Occipital lobe (tissue), 2 donors: ENCODE data around the gene STARD13. TPM values are rescaled to one million over a fixed set of nuclear protein-coding genes. Genes with fewer than 3 reads are reported as not detected.
"Not testable (repeated sequence)": the region's sequence is repeated elsewhere in the genome, so short reads cannot be mapped to it uniquely, and the experiment has no call there.

Source experiments
- DNase-seq: peaks from one replicate; lab custom pipeline; 2025; lab: John Stamatoyannopoulos, UW
- total RNA-seq: library from RNA; depleted of rRNA; stranded (reverse); fragments of >200 nt; gene quantifications from one replicate; pipeline ENCODE4 v1.2.3, GENCODE V29; 2014

The STARD13 gene
- total RNA-seq, 1 donor from 2014 or later = 12.3 TPM

DNA sequence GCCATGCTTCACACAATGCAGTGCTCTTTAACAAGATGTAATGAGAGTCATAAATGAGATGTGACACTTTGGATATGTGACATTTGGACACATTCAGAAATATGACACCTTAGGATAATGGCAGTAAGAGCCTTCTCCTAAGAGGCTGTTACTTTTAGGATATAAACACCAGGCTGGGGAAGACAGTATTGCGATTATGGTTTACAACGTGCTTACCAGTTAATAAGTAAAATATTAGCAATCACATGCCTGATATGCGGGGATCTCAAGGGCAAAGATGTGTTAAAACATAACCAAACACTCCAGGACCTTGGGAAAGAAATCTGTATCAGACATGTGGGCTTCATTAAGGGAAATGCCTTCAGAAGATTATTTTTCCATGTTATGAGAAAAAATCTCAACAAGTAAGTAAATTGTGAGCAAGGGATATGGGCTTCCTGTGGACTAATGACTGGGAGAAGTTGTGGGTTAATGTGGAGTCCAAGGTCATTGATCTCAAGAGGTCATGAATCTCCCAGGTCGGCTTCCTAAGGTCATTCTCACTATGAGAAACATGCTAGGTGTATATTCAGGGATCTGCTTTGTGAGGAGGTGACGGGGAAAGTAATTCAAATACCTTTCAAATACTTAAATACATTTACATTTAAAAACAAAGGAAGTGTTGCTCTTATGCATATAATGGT is 105.3 kb downstream of the STARD13 start:
- no peak for DNase-seq

DNA sequence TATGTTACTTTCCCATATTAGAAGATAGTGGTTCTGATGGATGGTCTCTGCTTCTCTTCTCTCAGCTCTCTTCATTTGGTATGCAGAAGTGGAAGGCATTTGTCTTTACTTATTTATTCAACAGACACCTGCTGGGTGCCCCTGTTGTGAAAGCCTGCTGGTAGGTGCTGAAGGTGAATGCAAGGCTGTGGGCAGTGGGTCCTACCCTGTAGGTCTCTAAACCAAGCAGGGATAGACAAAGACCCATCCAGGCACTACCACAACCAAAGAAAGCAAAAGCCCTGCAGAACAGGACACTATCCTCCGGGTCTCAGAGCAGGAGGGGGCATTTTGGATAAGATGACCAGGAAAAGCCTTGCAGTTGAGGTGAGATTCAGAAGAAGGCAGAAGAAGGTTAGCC is 106.1 kb downstream of the STARD13 start:
- DNase-seq = no peak

DNA sequence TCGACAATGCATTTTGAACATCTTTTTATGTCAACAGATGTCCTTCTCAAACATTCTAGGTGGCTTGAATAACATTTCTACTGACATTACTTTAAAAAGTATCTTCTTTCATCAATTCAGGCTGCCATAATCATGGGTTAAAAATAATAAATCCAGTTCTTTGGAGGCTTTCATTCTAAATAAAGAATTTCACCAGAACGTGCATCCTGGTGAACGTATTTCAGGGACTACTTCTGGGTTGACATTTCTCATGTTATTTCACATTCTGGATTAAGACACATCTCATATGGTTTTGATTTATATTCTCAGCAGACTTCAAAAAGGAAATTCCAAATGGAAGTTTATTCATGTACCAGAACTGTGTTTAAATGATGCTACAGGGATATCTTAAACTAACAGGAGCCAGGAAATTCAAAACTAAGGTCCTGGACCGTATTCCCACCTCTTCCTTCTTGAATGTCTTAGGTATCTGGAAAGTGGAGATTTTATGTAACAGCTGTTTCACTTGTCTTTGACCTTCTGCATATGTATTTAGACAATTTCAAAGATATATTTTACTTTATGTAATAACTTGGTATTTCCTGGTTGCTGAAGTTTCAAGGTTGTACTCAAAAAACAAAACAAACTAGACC is 107.2 kb downstream of the STARD13 start:
- no peak for DNase-seq

DNA sequence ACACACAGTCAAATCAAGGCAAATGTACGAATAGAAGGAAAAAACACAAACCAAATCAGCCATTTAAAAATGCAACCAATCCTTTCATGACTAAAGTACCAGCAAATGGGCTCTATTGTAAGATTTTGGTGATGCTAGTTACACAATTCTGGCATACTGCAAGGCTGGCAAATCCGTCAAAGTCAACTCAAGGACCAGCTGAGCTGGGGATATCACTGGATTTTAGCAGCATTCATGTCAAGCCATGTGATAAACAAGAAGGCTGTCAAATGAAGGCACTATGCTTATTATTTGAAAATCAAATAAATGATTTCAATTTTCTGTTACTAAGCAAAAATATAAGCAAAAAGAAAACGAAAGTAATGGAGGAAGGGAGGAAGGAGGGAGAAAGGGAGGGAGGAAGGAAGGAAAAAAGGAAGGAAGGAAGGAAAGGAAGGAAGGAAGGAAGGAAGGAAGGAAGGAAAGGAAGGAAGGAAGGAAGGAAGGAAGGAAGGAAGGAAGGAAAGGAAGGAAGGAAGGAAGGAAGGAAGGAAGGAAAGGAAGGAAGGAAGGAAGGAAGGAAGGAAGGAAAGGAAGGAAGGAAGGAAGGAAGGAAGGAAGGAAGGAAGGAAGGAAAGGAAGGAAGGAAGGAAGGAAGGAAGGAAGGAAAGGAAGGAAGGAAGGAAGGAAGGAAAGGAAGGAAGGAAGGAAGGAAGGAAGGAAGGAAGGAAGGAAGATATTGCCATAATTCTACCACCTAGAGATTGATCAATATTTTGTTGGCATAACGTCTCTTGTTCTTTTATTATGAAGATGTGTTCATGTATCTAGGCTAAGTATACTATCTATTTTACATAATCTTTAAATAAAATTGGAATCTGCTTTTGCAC is 108.0 kb downstream of the STARD13 start:
- not testable (repeated sequence) for DNase-seq

DNA sequence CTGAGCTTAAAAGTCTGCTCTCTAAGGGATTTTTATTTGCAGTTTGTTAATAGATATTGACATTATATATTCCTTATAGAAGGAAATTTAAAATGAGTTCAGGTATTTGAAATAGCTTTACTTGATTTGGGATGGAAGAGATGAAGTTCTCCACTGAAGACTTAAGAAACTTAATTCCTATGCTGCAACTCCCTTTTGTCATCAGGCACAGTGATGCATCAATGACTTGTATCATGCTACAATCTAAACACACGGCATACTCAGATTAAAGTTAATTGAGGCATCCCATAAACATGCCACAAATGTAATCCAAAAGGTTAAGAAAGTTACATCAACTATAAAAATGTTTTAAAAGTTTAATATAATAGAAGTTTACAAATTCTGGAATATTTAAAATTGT is 109.0 kb downstream of the STARD13 start:
- no peak for DNase-seq

DNA sequence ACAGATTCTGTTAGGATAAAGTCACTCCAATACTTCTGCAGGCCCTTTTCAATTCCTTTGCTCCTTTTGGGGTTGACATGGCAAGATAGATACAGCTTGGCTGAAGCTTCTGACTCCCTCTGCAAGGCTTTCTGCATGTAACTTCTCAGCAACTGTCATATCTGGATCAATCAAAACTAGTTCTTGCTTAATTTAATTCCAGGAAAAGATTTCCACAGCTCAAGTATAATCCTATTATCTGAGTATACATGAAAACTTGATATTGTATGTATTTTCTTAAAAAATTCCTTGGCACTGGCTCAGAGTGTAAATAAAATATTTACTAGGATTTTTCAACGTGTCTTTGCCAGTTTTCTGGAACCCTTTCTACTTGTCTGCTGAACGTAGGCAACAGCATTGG is 109.6 kb downstream of the STARD13 start:
- no peak for DNase-seq

DNA sequence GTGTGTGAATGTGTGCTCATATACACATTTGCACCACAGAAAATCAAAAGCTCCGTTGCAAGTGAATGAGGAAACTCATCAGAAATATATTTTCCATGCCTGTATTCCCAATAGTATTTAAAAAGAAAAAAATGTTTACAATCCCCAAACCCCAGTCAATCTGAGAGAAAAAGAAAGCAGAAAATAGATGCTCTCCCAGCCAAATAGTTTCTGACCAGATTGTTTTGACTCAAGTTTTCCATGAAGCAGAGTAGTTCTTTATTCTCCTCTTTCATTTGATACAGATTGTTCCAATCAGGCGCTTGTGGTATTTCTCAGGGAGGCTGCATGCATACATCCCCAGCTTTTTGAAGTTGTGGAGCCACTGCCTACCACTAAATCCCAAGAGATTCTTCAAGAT is 110.6 kb downstream of the STARD13 start:
- DNase-seq = no peak

DNA sequence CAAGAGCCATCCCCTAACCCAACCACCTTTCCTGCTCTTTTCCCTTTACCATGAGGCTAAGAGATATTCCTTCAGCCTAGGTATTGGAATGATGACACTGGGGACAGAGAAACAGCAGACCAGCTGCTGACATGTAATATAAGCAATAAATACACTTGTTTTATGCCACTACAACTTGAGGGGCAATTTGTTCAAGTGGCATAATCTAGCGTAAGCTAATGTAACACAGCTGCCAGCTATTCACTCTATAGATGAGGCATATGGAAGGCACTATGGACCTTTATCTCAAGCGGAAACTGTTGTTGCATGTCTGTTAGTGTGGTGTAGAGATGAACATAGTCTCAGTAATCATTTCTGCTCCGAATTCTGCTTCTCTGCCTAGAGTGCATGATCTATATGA is 111.1 kb downstream of the STARD13 start:
- DNase-seq = no peak

DNA sequence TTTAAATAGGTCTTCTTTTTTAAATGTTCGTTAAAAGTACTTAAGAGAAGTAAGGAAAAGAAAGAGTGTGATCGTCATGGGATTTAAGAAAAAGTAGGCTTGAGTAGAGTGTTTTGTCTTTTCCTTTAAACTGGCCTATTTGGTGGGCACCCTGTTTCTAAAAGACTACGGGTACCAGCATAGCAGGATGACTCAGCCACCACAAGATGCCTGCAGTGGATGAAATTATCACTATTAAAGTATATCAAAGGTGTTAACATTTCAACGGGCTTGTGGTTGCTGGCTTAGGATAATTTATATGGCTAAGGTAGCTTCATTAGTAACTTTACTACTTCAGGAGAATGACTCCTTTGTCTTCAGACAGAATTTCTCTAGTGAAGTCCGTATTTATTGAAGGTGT is 112.6 kb downstream of the STARD13 start:
- DNase-seq = no peak

DNA sequence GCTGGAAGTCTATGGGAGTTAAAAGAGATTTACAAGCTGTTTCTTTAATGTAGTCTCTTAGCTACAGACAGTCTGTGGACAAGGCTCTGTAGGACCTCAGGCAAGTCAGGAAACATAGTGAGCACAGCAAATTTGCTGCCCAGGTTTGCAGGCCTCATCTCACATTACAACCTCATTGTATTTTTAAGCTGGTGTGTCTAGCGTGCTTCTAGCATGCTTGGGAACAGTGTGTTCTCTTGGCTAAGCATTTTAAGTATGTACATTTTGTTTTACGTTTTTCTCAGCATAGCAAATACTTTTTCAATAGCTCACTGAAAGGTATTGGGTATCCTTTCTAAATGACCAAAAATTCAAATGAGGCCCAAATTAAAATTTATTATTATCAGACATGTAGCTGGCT is 113.2 kb downstream of the STARD13 start:
- no peak for DNase-seq

DNA sequence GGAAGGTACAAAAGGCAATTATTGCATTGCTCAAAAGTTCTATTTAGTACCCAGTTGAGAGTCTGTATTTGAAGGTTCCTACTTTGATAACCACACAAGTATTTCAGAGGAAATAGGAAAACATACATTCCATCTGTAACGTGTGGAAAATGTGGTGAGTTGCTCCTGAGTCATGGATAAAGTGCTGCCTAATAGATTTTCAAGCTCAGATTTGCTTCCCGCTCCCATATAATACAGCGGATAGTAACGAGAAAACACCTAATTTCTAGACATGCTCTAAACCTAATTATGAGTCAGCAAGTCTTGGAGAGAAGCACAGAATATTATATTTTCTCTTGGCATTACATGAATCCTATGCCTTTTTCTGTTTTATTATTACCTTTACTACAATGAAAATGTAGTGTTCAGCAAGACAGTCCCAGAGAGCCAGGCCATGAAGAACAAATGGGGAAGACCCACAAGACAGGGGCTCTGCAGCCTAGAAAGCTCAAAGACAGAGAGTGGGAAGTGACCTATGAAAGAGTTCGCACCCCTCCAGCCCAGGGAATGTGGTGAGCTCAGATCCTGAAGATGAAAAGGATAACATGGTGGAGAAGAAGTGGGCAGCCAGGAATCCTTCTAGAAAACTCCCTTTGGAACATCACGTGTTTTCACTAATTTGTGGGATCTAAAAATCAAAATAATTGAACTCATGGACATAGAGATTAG is 116.1 kb downstream of the STARD13 start:
- no peak for DNase-seq

DNA sequence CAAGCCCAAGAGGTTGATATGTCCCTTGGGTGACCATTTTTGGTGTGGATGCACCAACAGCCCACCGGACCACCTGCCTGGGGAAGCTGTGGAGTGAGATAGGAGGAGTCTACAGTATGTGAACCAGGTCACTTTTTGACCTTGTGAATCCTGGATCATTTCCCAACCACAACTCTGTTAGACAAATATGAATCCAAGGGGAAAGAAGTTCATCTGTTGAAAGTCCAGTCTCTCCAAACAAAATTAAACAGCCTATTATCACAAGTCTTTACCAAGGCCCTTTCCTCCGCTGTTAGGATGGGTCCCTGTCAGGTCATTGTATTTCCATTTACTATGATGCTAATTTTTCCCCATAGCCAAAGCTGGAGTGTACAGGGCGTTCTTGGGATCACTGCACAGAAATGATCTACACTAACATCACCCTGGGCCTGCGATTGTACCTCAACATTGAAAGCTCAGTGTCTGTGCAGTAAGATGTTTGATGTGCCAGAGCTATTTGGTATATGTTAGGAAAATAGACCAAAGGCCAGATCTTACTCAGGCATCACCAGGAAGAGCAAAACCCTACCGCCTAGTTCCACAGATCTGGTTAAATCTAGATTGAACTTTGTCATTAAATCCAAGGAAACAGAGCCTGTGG is 117.1 kb downstream of the STARD13 start:
- no peak for DNase-seq

DNA sequence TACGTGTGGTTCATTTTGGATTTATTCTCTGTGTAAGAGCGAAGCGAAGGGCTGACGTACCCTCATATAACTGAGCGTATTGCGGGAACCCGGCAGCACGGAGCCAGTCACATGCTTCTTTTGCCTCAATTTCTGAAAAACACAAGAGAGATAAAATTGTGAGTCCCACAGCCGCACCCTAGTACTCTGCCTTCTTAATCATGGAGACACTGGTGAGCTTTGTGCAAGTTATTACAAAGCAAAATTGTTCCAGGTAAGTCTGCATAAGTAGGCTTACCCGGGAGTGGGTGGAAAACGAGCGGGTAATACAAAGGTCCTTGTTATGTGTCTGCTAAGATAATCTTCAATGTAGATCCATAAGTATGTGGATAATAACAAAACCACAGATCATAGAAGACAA is 118.1 kb downstream of the STARD13 start:
- no peak for DNase-seq

DNA sequence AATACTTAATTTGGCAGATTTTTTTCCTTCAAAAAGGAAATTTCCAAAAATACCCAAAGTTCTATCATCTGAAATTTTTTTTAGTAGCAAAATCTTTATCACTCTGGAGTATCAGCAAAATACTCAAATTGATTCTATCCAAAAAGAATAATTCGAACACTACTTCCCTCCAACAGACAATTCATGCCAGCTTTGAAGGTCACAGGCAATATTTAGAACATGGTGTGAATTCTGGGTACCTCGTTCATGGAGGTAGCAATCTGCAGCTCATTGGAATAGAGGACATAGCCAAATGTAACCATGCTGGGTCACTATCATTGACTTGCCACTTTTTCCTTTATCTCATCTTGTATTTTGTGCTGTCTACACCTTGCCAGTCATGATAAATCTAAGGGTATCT is 119.8 kb downstream of the STARD13 start:
- DNase-seq = no peak

DNA sequence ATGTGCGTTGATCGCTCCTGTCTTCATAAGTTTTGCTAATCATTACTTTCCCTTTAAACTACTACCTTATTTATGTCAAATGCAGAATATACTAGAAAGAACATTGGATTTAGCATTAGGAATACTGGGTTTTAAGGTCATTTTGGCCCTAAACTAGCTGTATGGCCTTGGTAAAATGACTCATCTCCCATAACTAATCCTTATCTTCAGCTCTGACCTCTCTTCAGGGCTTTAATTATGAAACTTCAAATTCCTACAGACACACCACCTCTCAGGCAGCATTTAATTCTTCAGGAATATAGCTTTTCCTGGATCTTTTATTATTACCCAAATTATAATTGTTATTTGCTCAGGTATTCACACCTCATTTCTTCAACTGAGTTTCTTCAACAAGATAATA is 121.2 kb downstream of the STARD13 start:
- no peak for DNase-seq

DNA sequence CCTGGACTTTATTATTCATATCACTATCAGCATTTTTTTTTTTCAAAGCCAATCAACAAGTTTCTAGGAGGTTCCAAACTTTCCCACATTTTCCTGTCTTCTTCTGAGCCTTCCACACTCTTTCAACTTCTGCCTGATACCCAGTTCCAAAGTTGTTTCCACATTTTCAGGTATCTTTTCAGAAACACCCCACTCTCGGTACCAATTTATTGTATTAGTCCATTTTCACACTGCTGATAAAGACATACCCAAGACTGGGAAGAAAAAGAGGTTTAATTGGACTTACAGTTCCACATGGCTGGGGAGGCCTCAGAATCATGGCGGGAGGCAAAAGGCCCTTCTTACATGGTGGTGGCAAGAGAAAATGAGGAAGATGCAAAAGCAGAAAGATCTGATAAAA is 122.8 kb downstream of the STARD13 start:
- not testable (repeated sequence) for DNase-seq

DNA sequence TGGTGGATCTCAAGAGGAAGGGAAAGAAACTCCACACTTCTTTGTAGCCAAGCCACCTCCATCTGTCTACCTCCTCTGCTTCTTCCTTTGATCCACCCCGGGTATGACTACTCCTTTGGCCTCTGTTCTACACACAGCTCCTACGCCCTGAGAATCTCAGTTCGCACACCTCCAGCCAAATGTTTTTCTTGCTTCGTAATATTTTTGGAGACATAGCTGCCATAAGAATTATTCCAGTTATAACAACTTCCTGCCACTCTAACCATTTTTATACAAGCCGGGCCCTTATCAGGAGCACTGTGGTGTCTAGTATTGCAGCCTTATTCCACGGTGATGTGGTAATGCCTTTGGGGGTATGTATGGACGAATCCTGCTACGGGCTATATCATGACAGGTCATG is 126.7 kb downstream of the STARD13 start:
- peak; percentile 32 for DNase-seq

DNA sequence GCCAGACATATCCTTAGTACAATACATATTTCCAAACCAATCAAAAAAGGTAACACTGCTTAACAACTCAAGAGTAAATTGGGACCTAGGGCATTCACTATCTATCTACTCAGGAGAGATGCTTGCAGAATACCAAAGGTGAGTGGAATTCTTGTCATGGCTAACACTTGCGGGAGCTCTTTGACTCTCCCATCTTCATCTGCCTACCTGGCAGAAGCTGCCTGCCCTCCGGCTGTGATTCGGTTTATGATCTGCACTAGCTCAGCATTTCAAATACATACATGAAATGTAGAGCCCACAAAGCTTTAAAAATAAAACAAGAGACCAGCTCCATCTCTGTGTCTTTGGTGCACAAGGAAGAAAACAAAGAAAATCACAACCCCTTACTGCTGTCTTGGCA is 127.3 kb downstream of the STARD13 start:
- DNase-seq = no peak

DNA sequence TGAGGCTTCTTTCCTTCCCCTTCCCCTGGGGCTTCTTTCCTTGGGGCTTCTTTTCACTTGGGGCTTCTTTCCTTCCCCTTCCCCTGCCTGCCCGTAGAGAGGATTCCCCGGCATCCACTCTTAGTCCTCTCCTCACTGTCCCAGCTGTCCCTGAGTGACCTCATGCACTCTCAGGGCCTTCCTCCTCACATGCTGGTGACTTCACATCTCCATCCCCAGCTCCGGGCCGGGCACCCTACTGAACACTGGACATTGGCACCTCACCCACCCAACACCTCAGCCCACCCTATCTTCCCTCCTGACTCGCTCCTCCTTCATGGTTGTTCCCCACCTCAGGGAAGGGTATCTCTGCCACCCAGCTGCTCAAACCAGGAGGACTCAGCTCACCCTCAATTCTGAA is 130.6 kb downstream of the STARD13 start:
- no peak for DNase-seq

DNA sequence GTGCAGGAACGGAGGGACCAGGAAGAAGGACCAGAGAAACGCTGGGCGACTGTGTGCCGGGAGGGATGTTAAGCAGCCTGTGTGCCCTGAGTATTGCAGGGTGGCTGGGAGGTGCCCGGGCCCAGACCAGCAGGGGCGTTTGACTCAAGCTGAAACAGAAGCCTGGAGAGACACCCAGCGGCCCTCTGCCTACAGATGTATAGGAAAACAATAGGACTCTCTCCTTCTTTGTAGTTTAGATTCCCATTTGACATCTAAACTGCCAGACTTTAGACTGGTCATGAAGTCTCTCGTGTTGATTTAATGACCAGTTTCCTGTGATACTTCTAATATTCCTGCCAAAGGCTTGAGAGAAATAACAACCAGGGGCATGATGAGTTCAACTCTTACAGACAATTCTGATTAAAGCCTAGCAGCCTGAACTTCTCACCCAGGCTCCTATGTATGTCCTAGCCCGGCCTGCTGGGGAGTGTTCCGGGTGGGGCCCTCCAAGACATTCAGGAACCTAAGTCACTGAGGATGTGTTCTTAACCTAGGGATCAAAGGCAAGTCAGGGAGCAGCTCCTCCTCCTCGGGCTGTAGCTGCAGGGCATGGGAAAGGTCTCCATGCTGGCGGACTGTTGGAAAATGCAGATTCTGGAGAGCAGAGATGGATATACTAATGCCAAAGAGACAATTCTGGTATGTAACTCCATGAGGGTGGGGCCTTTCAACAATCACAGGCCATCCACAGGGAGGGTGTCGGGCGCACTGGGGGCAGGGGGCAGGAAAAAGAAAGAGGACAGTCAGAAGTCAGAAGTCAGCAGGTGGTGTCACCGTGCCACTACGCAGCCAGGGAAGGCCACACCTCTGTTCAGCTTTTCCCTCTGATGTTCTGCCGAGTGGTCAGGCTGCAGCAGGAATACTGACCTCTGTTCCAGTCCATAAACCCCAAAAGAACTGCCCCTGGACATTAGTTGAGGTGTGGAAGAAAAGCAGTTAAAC is 131.8 kb downstream of the STARD13 start:
- no peak for DNase-seq
